NCI-H460 (cell line): ENCODE data around the gene H2AZ2. TPM values are rescaled to one million over a fixed set of nuclear protein-coding genes. Genes with fewer than 3 reads are reported as not detected.

ENCODE experiments used
- DNase-seq: peaks from one replicate; pipeline ENCODE4 v3.0.0-alpha.2; 2016; ENCODE audit warnings: low read depth; ENCODE audit errors: extremely low read depth
- polyA plus RNA-seq: library from polyadenylated mRNA; depleted of rRNA; stranded (reverse); fragments of >200 nt; gene quantifications from 2 replicates; pipeline ENCODE4 v1.2.3, GENCODE V29; 2014; cell fraction: nucleus; rRNA removed
- total RNA-seq: library from RNA; depleted of rRNA; stranded (reverse); fragments of >200 nt; shearing (Covaris generic); gene quantifications from 2 replicates; pipeline ENCODE4 v1.2.3, GENCODE V29; 2014; rRNA removed

H2AZ2 gene
- 194 and 220 TPM in 2 replicates for total RNA-seq
- polyA plus RNA-seq = 199 and 234 TPM in 2 replicates

DNA sequence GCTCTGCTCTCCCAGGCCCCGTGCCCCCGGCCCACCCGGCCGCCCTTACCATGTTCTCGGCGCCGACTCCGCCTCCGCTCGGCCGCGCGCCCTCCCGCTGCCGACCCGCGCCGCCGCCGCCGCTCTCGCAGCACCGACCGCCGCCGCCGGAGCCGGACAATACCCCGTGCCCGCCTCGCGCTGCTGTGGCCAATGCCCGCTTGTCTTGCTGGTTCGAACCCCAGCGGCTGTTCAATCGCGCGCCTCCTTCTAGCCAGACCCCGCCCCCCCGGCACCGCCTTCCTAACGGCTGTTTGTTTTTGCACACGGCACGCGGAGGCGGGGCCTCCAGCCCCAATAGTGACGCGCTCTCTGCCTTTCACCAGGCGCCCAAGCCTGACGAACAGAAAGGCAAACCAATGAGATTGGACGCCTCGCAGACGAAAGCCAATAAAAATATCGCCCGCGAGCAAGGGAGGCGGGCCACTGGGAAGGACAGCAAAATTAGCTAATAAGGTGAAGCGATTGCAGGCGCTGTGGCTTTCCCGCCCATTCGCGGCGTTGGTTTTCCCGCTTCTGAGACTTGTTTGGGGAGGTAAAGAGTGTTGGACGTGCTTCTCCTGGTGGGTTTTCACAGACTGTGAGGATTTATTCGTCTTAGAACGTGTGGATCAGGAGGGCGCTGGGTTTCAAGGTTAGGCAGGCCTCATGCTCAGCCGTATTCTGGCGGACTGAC is at the start of gene H2AZ2:
H2AZ2 (minus strand) TSS at position 168 of the 715 bp plus-strand sequence; CDS start at position 52, 116 bp downstream.
- DNase-seq = peak; percentile 100

DNA sequence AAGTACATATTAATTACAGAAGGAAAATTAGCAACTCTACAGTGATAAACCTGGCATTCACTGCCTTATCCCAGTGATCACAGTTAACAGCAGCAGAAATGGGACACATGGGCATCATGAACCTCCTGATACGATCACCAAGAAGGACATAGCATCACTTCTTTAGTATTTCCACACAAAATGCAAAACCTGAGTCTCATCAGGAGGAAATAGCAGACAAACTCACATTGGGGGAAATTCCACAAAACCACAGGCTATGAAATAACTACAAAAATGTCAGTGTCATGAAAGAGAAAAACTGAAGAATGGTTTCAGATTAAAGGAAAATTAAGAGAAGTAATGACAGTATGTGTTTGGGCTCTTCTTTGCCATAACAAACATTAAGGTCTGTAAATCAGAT is 49.4 kb upstream of the H2AZ2 start:
- DNase-seq = no peak

DNA sequence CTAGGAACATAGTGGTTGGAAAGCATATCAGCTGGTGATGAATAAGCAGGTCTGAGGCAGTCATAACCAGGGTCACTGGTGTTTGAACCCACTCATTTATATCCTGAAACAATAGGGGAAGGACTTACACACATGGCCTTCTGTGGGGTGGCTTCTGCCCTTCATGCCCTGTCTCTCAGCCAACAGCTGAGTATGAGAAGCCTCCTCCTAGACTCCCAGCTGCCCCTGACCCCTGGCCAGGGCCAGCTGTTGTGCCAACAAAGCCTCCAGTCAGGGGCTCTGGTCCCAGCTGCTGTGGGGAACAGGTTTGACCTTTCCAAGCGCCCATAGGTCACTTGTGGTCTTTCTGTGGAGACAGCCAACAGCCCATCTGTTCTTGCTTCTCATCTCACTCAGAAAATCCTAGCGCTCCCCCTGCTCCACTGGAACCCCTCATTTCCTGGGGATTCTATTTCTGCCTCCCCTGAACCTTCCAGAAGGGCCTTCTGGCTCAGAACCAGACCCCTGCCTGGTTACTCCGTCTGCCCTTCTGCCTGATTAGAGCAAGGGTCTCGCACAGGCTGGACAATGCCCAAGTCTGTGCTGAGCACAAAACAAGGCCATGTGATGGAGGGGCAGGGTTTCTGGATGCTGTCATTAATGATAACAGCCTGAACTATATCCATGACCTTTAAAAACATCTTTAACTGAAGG is 47.1 kb upstream of the H2AZ2 start:
- no peak for DNase-seq

GRCh38 chr7:44893710-44894234 is 45.9 kb upstream of the H2AZ2 start:
- no peak for DNase-seq

GRCh38 chr7:44891791-44892190 is 43.9 kb upstream of the H2AZ2 start:
- DNase-seq = no peak

- no peak for DNase-seq
These were observed 43.5 kb upstream of the H2AZ2 start for GRCh38 chr7:44891372-44891771.

- no peak for DNase-seq
These were observed 41.3 kb upstream of the H2AZ2 start for GRCh38 chr7:44889086-44889781.

- DNase-seq = no peak
These were observed 39.4 kb upstream of the H2AZ2 start for GRCh38 chr7:44887293-44887692.

GRCh38 chr7:44885394-44886317 is 37.8 kb upstream of the H2AZ2 start, which contains the start of gene PURB:
TSS of gene PURB (minus strand) at chr7:44885530. CDS start at chr7:44885348, 182 bp downstream.
- DNase-seq = peak; percentile 97

- peak; percentile 15 for DNase-seq
These were observed 36.9 kb upstream of the H2AZ2 start for GRCh38 chr7:44884621-44885393.

DNA sequence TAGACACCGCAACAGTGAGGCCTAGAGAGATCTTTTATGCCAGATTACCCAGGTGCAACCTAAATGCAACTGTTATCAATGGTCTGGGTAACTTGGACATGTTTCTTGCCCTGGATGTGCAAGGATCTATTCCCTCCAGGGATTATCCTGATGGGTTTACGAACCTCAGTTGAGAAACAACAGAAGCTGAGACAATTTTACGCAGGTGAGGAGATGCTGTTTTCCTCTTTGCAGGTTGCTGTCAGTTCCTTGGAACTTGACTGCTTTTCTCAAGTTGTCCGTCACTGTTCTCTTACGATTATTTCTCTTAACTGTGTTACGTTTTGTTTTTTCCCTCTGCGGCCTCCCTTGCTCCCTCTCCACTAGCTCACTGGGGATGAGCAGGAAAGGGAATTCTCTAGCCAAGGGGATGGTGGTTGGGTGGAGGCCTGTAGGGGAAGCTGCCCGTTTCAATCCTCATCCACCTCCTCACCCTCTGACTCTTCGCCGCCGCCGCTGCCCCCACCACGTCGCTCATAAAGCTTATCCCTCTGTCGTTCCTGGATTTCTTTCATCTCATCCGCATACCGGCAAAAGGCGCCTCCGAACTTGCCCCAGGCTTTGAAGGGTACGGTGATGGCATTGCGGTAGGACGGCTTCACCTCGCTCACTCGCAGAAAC is 36.2 kb upstream of the H2AZ2 start:
- no peak for DNase-seq

DNA sequence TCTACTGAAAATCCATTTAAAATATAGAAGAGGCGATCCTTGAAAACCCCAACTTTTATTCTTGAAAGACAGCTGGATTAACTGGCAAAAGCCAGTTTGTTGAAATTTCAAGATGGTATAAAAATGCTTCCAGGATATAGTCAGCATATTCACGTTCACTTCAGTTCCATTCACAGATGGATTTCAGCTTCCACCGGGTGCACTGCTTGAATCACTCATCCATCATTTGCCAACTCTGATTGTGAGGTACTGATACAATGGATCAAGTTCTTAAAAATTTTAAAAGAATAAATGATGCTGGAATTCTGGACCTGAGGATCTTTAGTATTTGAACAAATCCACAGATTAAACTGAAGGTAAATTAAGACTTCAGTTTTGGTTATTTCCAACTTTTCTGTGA is 35.0 kb upstream of the H2AZ2 start:
- no peak for DNase-seq

- no peak for DNase-seq
These were observed 33.7 kb upstream of the H2AZ2 start for GRCh38 chr7:44881610-44882009.

DNA sequence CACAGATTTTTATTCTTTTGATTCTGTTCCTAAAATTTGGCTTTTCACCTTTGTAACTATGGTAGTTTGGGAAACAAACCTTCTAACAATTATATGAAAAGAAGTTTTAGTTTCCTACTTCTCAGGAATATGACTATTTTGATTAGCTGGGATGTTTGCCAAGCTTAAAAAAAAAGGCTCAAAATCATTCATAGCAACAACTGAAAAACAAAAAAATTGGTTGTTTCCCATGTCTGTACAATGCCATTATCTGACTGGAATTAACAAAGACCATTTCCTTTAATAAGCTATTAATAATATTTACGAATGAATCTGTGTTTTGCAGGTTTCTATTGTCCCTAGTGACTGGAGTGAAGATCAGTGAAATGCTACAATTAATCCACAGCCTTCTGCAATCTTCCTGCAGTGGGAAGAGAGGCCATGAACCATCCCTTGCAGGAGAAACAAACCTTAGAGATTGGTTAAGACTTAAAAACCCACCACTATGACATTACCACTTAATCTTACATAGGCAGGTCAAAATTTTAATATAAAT is 33.2 kb upstream of the H2AZ2 start:
- no peak for DNase-seq

DNA sequence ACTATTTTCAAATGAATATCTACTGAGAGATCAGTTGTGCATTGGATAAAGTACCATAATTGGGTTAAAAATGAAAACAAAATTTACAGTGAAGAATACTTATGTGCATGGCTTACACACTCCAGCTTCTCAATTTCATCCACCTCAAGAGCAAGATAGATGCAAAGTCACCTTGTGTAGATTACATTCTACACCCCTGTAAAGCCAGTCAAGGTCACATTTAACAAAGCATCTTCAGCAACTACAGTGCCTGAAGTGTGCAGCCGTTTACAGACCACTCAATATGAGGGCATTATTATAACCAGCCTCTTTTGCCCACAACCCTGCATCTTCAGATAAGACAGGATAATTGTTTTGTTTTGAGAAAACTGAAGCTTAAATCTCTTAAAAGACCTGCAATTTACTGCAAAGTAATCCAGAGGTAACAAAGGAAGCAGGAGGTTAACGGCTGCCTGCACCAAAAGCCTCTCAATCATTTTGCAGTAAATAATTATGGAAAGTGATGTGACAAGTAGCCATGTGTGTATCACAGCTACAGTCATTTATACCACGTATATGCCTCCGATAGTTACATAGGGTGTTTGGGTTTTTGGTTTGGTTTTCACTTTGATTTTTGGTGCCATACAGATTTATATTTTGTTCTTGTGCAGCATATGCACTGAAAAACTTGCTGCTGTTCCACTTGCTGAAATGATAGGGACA is 32.6 kb upstream of the H2AZ2 start:
- DNase-seq = no peak

- DNase-seq = no peak
These were observed 28.5 kb upstream of the H2AZ2 start for GRCh38 chr7:44876393-44876792.

GRCh38 chr7:44875241-44875640 is 27.4 kb upstream of the H2AZ2 start:
- no peak for DNase-seq

DNA sequence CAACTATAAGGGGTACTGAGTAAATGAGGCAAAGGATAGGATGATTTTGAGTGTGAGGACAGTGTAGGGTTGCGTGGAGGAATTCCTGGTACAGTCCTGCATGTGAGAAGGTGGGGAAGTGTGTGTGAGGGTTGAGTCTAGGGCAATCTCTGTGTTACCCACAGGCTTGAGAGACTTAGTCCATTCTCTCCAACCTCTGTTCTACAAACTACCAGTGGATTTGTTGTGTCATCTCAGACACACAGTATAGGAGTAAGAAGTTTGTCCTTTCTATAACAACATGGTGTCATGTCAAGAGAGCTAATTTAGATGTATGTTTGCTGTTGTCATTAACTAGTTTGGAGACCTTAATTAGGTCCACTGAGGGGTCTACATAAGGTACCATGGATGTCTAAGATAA is 24.9 kb upstream of the H2AZ2 start:
- no peak for DNase-seq
